ENCODE results near the gene LTBP2. TPM values are rescaled to one million over a fixed set of nuclear protein-coding genes. Genes with fewer than 3 reads are reported as not detected.
"Not testable (repeated sequence)": the region's sequence is repeated elsewhere in the genome, so short reads cannot be mapped to it uniquely, and the experiment has no call there.

LTBP2 gene
- total and polyA plus RNA-seq, 7 donors, result 0.46 to 71.2 (median 12.1) TPM

DNA sequence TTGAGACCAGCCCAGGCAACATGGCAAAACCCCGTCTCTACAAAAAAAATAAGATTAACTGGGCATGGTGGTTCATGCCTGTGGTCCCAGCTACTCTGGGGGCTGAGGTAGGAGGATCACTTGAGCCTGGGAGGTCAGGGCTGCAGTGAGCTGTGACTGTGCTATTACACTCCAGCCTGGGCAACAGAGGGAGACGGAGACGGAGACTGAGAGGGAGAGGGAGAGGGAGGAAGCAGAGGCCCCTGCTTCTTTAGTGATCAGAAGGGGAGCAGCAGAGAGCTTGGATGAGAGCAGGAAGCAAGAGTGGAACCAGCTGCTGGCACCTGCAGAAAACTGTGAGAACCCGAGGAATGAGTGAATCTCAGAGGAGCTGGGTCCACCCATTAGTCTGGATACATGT is 72.5 kb downstream of the LTBP2 start:
- Histone ChIP-seq H3K27ac (no peak overlapping the region), H3K4me1 (no peaks in the 10 kb centered on the region), H3K36me3 (no peaks in the 10 kb centered on the region), H3K4me3 (no peak overlapping the region), H3K27me3 (no peaks in the 10 kb centered on the region), H3K9me3 (no peaks in the 10 kb centered on the region)
- no peak for DNase-seq
- 75 to 83% methylated on average over 4 of the region's 4 CpGs for WGBS, 2 donors
- intact Hi-C loops (cut with DNase I), result no loop called here
- no peak for TF ChIP-seq CTCF (IDR thresholded peaks at IDR 0.05)
- TF ChIP-seq EP300 (IDR thresholded peaks at IDR 0.05), result no peak
- no peak for TF ChIP-seq POLR2AphosphoS5 (IDR thresholded peaks at IDR 0.05)
- no peak for TF ChIP-seq POLR2A (IDR thresholded peaks at IDR 0.05)

DNA sequence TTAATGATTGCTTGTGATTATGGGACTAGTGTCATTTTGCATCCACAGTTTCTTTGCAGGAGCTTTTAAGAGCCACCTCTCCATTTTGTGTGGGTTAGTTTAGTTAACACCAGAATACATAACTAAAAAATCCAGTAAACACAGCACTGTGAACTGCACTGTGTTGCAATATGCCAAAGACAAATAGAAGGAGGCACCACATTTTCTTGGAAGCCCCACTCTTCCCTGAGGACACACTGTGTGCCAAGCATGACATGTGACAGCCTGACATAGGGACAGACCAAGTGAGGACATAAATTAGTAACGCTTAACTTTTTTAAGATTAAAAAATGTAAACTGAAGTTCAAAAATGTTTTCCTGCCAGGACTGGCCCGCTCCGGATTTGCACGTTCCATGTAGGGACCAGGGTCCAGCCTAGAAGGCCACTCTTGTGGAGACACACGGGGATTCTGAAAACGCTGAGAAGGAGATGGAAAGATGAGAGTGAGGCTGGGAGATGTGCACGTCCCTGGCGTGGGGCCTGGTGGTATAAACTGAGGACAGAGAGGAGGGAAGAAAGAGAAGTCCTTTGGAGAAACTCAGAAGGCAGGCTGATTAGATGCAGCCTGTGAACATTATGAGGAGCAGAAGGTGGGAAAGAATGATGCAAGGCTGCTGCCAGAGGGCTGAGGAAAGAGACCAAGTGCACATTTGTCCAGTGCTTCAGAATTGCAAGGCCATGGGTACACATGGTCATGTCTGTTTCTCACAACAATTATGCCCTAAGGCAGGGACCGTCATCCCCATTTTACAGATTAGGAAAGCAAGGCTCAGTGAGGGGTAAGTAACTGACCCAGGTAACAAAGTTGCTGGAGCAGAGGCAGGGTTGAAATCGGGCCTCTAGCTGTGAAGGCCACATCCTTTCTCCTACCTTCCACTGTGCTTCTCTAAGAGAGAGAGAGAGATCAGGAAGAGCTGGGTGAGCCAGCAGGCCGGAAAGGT is 73.3 kb downstream of the LTBP2 start:
- Histone ChIP-seq H3K4me3 (no peak overlapping the region), H3K27me3 (no peaks in the 10 kb centered on the region), H3K4me1 (no peaks in the 10 kb centered on the region), H3K36me3 (no peaks in the 10 kb centered on the region), H3K9me3 (no peaks in the 10 kb centered on the region), H3K27ac (no peak overlapping the region)
- DNase-seq, result no peak
- intact Hi-C loops (cut with DNase I), result no loop called here
- 86 to 91% methylated on average over 11 of the region's 11 CpGs for WGBS, 2 donors
- TF ChIP-seq POLR2AphosphoS5 (IDR thresholded peaks at IDR 0.05) (no peak), CTCF (IDR thresholded peaks at IDR 0.05) (no peak), POLR2A (IDR thresholded peaks at IDR 0.05) (no peak), EP300 (IDR thresholded peaks at IDR 0.05) (no peak)

GRCh38 chr14:74536336-74536735 is 75.7 kb downstream of the LTBP2 start:
- 59 to 87% methylated on average over 3 of the region's 3 CpGs for WGBS, 2 donors
- H3K27ac ChIP-seq; H3K9me3 ChIP-seq; H3K36me3 ChIP-seq; intact Hi-C loops (cut with DNase I); DNase-seq; H3K4me3 ChIP-seq; H3K4me1 ChIP-seq; H3K27me3 ChIP-seq: not testable (repeated sequence)

DNA sequence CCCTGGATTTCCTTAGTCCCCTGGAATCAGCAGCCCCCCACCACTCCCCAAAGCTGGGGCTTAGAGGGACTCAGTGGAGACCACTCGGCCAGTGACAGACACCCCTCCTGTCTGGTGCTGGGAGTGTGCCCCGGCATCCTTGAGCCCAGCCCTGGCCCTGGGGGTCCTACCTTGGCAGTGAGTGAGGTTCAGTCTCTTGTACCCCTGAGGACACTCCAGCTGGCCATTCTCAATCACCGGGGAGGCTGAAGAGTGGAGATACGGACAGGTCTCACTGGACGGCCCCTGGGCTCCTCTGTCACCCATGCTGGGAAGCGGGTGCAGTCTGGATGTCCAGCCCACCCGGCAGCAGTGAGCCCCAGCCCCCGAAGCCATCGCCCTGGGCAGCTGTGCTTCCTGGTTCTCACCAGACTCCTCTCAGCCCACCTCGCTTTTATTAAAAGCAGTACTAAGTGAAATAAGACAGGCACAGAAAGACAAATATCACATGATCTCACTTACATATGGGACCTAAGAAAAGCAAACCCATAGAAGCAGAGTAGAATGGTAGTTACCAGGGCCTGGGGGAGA is 76.2 kb downstream of the LTBP2 start:
- H3K4me1 ChIP-seq, result no peaks in the 10 kb centered on the region
- no peaks in the 10 kb centered on the region for H3K36me3 ChIP-seq
- intact Hi-C loops (cut with DNase I), result no loop called here
- no peak overlapping the region for H3K4me3 ChIP-seq
- H3K9me3 ChIP-seq, result no peaks in the 10 kb centered on the region
- WGBS, 2 donors, result 70 to 84% methylated on average over 10 of the region's 10 CpGs
- no peak for DNase-seq
- TF ChIP-seq POLR2A (IDR thresholded peaks at IDR 0.05) (no peak), POLR2AphosphoS5 (IDR thresholded peaks at IDR 0.05) (no peak), CTCF (IDR thresholded peaks at IDR 0.05) (no peak), EP300 (IDR thresholded peaks at IDR 0.05) (no peak)
- H3K27ac ChIP-seq, result no peak overlapping the region
- no peaks in the 10 kb centered on the region for H3K27me3 ChIP-seq

- no peaks in the 10 kb centered on the region for H3K9me3 ChIP-seq
- H3K36me3 ChIP-seq, result no peaks in the 10 kb centered on the region
- WGBS, 2 donors, result 74% methylated on average over 7 of the region's 7 CpGs
- intact Hi-C loops (cut with DNase I), result no loop called here
- DNase-seq, result no peak
- no peak overlapping the region for H3K4me3 ChIP-seq
- H3K27me3 ChIP-seq, result no peaks in the 10 kb centered on the region
- H3K4me1 ChIP-seq, result no peaks in the 10 kb centered on the region
- H3K27ac ChIP-seq, result no peak overlapping the region
- no peak for TF ChIP-seq POLR2A (IDR thresholded peaks at IDR 0.05)
- TF ChIP-seq EP300 (IDR thresholded peaks at IDR 0.05), result no peak
- no peak for TF ChIP-seq CTCF (IDR thresholded peaks at IDR 0.05)
- no peak for TF ChIP-seq POLR2AphosphoS5 (IDR thresholded peaks at IDR 0.05)
Observed at GRCh38 chr14:74533576-74533975, 78.5 kb downstream of the LTBP2 start.

Measured in sigmoid colon (tissue), 7 donors.